ENCODE data around the gene PRIM1.
A peak's percentile ranks its signal among the peaks of the same experiment; 100 is the strongest.
"Not testable (repeated sequence)": the region's sequence is repeated elsewhere in the genome, so short reads cannot be mapped to it uniquely, and the experiment has no call there.

Gene PRIM1

DNA sequence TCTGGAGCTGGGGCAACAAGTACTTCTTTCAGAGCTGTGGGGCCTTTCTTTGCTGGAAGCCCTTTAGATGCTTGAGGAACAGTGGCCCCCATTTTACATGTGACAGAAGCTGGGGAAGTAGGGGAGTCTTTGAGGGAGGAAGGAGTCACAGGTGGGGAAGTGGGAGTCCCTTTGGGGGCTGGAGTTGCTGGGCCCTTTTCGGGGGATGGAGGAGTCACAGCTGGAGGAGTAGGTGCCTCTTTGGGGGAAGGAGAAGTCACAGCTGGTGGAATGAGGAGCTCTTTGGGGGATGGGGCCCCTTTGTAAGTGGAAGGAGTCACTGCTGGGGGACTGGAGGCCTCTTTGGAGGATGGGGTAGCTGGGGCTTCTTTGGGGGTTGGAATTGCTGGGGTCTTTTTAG lies 35.7 kb downstream of the PRIM1 start:
- DNase-seq = no peak

DNA sequence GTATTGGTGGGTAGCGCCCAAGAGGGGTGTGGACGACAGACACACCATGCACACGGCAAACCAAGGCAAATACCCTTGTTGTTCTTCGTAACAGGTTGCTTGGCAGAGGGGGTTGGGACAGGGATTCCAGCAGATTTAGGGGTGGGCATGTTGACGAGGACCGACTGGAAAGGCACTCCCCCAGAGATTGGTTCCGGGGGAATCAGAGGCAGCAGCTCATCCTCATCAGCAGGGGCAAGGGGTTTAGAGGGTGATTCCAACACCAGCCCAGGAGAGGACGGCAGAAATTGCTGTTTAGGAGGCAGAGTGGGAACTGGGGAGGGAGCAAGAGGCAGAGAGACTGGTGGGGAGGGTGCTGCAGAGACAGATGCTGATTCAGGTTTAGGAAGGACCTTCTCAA lies 36.3 kb downstream of the PRIM1 start:
- DNase-seq = no peak

- no peak for DNase-seq
Observed at GRCh38 chr12:56714431-56714929, 37.6 kb downstream of the PRIM1 start.

- DNase-seq = no peak
Observed at GRCh38 chr12:56713345-56713744, 38.8 kb downstream of the PRIM1 start.

DNA sequence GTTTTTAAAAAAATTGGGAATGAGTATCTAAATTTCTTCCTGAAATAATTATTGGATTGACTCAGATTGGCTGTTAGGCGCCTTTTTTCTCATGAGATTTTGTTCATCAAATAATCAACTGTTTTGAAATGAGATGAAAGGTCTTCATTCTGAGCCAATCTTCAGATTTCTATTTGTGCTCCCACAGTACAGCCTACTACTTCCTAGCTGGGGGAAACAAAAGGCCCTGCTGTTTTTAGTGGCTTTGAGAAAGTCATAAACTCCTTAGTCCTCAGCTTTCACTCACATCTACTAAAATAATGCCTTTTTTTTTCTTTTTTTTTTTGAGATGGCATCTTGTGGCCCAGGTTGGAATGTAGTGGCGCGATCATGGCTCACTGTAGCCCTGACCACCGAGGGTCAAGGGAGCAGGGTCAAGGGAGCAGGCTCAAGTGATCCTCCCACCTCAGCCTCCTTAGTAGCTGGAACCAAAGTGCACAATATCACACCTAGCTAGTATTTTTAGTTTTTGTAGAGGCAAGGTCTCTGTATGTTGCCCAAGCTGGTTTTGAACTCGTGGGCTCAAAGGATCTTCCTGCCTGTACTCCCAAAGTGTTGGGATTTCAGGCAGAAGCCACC lies 42.3 kb downstream of the PRIM1 start:
- DNase-seq = no peak

- DNase-seq = not testable (repeated sequence)
Observed at GRCh38 chr12:56704522-56704921, 47.6 kb downstream of the PRIM1 start.

DNA sequence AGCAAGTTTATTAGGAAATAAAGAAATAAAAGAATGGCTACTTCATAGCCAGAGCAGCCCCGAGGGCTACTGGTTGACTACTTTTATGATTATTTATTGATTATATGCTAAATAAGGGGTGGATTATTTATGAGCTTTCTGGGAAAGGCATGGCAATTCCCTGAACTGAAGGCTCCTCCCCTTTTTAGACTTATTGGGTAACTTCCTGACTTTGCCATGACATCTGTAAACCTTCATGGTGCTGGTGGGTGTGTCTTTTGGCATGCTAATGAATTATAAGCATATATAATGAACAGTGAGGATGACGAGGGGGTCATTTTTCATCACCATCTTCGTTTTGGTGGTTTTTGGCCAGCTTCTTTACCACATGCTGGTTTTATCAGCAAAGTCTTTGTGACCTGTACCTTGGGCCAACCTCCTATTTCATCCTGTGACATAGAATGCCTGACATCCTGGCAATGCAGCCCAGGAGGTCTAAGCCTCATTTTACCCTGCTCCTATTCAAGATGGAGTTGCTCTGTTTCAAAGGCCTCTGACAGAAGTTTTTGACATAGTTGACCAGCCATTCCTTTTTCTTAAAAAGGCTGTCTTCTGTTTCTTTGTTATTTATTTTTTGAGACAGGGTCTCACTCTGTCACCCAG lies 53.0 kb downstream of the PRIM1 start:
- DNase-seq = no peak

GRCh38 chr12:56695327-56696101 lies 56.6 kb downstream of the PRIM1 start:
- no peak for DNase-seq

DNA sequence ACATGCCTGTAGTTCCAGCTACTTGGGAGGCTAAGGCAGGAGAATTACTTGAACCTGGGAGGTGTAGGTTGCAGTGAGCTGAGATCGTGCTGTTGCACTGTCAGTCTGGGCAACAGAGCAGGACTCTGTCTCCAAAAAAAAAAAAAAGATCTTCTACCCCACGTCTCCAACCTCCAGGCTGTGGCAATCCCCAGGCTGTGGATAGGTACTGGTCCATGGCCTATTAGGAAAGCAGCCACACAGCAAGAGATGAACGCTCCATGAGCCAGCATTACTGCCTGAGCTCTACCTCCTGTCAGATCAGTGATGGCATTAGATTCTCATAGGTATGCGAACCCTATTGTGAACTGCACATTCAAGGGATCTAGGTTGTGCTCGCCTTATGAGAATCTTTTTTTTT lies 58.0 kb downstream of the PRIM1 start:
- DNase-seq = no peak

GRCh38 chr12:56688846-56689109 lies 63.3 kb downstream of the PRIM1 start:
- DNase-seq = no peak

DNA sequence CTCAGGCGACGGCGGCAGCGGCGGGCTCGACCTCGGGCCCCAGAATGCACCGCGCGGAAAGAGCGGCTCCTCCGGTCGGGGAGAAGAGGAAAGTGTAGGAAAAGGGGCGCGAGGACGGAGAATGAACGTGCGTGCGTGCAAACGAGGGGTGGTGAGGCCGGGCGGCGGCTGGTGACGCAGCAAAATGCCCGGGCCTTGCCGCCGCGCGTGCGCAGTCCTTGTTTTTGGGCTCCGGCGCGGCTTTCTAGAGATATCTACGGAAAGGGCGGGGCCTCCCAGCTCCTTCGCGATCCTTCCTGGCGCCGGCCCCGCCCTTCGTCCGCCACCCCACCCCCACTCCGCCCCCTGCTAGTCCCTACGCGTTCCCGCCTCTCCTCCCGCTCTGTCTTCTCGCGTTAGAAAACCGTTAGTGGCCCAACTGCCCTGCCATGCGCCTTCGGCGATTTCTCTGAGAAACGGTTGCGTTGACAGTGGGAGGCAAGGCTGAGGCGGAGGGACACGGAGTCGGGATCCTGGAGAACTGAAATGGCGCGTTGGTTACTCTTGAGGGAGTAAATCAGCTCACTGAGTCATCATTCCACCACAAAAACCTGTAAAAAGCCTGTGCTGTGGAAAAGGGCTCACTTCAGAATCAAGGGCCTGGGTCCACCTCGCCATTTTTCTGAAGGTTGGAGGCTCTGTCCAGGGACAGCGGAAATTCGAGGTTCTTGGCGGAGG lies 63.8 kb downstream of the PRIM1 start, which contains the start of gene PTGES3:
Gene PTGES3 (minus strand): TSS at position 156 of the 717 bp plus-strand sequence. CDS start 285 bp downstream, outside the sequence.
- DNase-seq = peak; percentile 95

GRCh38 chr12:56687223-56688128 lies 64.6 kb downstream of the PRIM1 start:
- DNase-seq = no peak

DNA sequence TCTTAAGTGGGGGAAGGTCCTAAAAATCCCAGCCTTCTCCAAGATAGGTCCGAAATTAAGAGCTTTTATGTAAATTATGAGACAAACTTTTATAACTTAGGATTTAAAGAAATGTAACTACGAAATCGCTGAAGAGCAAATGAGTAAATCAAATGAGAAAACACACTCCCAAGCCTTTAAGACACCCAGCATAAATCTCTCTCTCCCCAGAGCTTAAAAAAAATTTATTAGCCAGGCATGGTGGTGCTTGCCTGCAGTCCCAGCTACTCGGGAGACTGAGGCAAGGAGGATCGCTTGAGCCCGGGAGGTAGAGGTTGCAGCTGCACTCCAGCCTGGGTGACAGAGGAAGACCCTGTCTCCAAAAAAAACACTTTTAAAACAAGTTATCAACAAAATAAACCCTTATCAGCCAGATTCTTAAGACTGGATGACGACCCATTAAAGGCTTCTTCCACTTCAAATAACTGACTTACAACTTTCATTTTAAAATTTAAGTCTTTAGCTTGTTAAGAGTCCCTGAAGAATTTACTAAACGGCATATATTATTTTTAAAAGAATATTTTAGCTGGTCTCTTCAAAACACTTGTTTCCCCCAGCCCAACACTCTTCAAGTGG lies 67.3 kb downstream of the PRIM1 start:
- no peak for DNase-seq

GRCh38 chr12:56682323-56682722 lies 69.8 kb downstream of the PRIM1 start:
- DNase-seq = no peak

Measured in NCI-H446 treated with DMSO at 0.1 percent for 48 hours (cell line).